Fibroblast of lung (primary cell): ENCODE data around the gene TVP23A. TPM values are rescaled to one million over a fixed set of nuclear protein-coding genes. Genes with fewer than 3 reads are reported as not detected.
A peak's percentile ranks its signal among the peaks of the same experiment; 100 is the strongest.

Experiments
- DNase-seq, 2 donors: peaks; one replicate each; pipeline versions ENCODE4 v3.0.0 to v3.0.0-alpha.2; 2010; ENCODE audit warnings: low read depth in 2 of 2
- H2AFZ ChIP-seq: 2 replicates; pipeline ENCODE4 v1.5.1; 2012; ENCODE audit warnings: low read length, control low read depth, inconsistent platforms
- H3K27ac ChIP-seq: 2 replicates; pipeline ENCODE4 v1.5.1; 2011; ENCODE audit warnings: low read length, control low read depth; ENCODE audit not compliant: insufficient read depth
- H3K27me3 ChIP-seq: 2 replicates; pipeline ENCODE4 v1.5.1; 2011; ENCODE audit warnings: mild to moderate bottlenecking, low read length; ENCODE audit not compliant: control insufficient read depth, insufficient read depth
- H3K36me3 ChIP-seq: 2 replicates; pipeline ENCODE4 v1.5.1; 2011; ENCODE audit warnings: low read length; ENCODE audit not compliant: control insufficient read depth, insufficient read depth
- H3K4me1 ChIP-seq: 2 replicates; pipeline ENCODE4 v1.5.1; 2011; ENCODE audit warnings: low read length; ENCODE audit not compliant: control insufficient read depth, insufficient read depth; ENCODE audit errors: extremely low read depth
- H3K4me2 ChIP-seq: 2 replicates; pipeline ENCODE4 v1.5.1; 2011; ENCODE audit warnings: low read length, control low read depth; ENCODE audit not compliant: insufficient read depth; ENCODE audit errors: extremely low read depth
- H3K4me3 ChIP-seq, 4 experiments: fragments of 200-600 bp in 1 of 4; sonication (generic) in 1 of 4; replicated peaks in 1 of 4; 2 replicates each; pipeline ENCODE4 v1.5.1; 2011 to 2016; ENCODE audit warnings: low read length in 4 of 4, low read depth in 3 of 4, mild to moderate bottlenecking in 3 of 4, control low read depth in 2 of 4, inconsistent platforms in 1 of 4, mixed read lengths in 1 of 4; ENCODE audit not compliant: insufficient read depth in 1 of 4; ENCODE audit errors: control extremely low read depth in 1 of 4
- H3K79me2 ChIP-seq: 2 replicates; pipeline ENCODE4 v1.5.1; 2012; ENCODE audit warnings: mild to moderate bottlenecking, low read length, inconsistent platforms; ENCODE audit not compliant: control insufficient read depth, insufficient read depth
- H3K9ac ChIP-seq: 2 replicates; pipeline ENCODE4 v1.5.1; 2011; ENCODE audit warnings: mild to moderate bottlenecking, low read length, control low read depth; ENCODE audit not compliant: insufficient read depth
- H3K9me3 ChIP-seq: 2 replicates; pipeline ENCODE4 v1.5.1; 2012; ENCODE audit warnings: low read depth, low read length; ENCODE audit not compliant: control insufficient read depth, insufficient read depth
- H4K20me1 ChIP-seq: 2 replicates; pipeline ENCODE4 v1.5.1; 2011; ENCODE audit warnings: low read length; ENCODE audit not compliant: control insufficient read depth, insufficient read depth; ENCODE audit errors: extremely low read depth
- CTCF ChIP-seq, 2 donors: IDR thresholded peaks in 1 of 2; conservative IDR thresholded peaks in 1 of 2; 1 replicate in 1 of 2; 2 replicates in 1 of 2; pipeline ENCODE4 v1.5.1; 2011 to 2012; ENCODE audit warnings: low read length in 2 of 2, control low read depth in 1 of 2, inconsistent platforms in 1 of 2, low read depth in 1 of 2, mild to moderate bottlenecking in 1 of 2
- EZH2 ChIP-seq: IDR thresholded peaks from 2 replicates; pipeline ENCODE4 v1.5.1; 2012; ENCODE audit warnings: low read length, control low read depth, mild to moderate bottlenecking; ENCODE audit errors: missing control alignments
- polyA plus RNA-seq, 2 donors: library from polyadenylated mRNA; depleted of rRNA in 1 of 2; stranded (reverse) in 1 of 2; unstranded in 1 of 2; fragments of >200 nt; gene quantifications; 2 replicates each; pipeline ENCODE4 v1.2.1, GENCODE V29; 2011 to 2012; ENCODE audit warnings: missing spikeins in 1 of 2
- total RNA-seq: library from RNA; depleted of rRNA; stranded (reverse); fragments of >200 nt; gene quantifications from 2 replicates; pipeline ENCODE4 v1.2.1, GENCODE V29; 2014

TVP23A gene
- total and polyA plus RNA-seq, 2 donors (not counting 1 experiment from before 2014, with no cell fraction given) = under 0.01 TPM; not detected in 1

GRCh38 chr16:10865991-10866966 is 47.7 kb upstream of the TVP23A start:
- no peaks in the 10 kb centered on the region for H3K9me3 ChIP-seq
- no peaks in the 10 kb centered on the region for H3K36me3 ChIP-seq
- H3K79me2 ChIP-seq = no peaks in the 10 kb centered on the region
- TF ChIP-seq EZH2 (no peak), CTCF (conservative IDR thresholded peaks at IDR 0.05 in 1 of 2, IDR thresholded peaks at IDR 0.05 in 1 of 2; ENCODE audit: low read depth in 1 of 2, low read length in 2 of 2) (no peak)
- no peak overlapping the region for H2AFZ ChIP-seq
- H3K4me1 ChIP-seq = peaks cover 6% of the 10 kb centered on the region
- no peak overlapping the region for H3K9ac ChIP-seq
- no peaks in the 10 kb centered on the region for H4K20me1 ChIP-seq
- H3K4me3 ChIP-seq = no peak overlapping the region
- H3K4me2 ChIP-seq = no peak overlapping the region
- no peaks in the 10 kb centered on the region for H3K27me3 ChIP-seq
- no peak overlapping the region for H3K27ac ChIP-seq
- DNase-seq = peak in 1 of 2 donors; percentile 17

DNA sequence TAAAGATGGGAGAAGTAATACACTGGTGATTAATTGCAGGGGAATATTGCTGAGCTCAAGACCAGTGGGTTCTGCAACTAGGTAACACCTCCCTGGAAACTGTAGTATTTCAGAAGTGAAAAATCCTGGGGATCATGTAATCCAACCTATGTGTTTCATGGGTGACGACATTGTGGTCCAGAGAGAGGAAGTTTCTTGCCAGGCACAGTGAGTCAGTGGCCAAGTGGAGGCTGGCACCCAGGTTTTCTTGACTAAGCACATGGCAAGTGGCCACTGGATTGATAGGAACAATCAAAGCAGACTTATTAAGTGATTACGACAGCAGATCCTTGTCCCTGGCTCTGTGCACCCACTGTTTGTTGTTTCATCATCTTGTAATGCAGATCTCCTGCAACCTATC is 43.8 kb upstream of the TVP23A start:
- H3K4me1 ChIP-seq = no peaks in the 10 kb centered on the region
- TF ChIP-seq CTCF (conservative IDR thresholded peaks at IDR 0.05 in 1 of 2, IDR thresholded peaks at IDR 0.05 in 1 of 2; ENCODE audit: low read depth in 1 of 2, low read length in 2 of 2) (no peak), EZH2 (no peak)
- H2AFZ ChIP-seq = no peak overlapping the region
- no peak overlapping the region for H3K9ac ChIP-seq
- DNase-seq = peak; percentile 73 to 92
- no peaks in the 10 kb centered on the region for H3K27me3 ChIP-seq
- H3K36me3 ChIP-seq = no peaks in the 10 kb centered on the region
- H3K4me2 ChIP-seq = no peak overlapping the region
- H4K20me1 ChIP-seq = no peaks in the 10 kb centered on the region
- H3K79me2 ChIP-seq = no peaks in the 10 kb centered on the region
- H3K9me3 ChIP-seq = no peaks in the 10 kb centered on the region
- no peak overlapping the region for H3K27ac ChIP-seq
- H3K4me3 ChIP-seq = no peak overlapping the region

GRCh38 chr16:10859658-10860057 is 41.1 kb upstream of the TVP23A start:
- H3K4me1 ChIP-seq = no peaks in the 10 kb centered on the region
- H2AFZ ChIP-seq = no peak overlapping the region
- no peak for TF ChIP-seq EZH2
- TF ChIP-seq CTCF (conservative IDR thresholded peaks at IDR 0.05 in 1 of 2, IDR thresholded peaks at IDR 0.05 in 1 of 2; ENCODE audit: low read depth in 1 of 2, low read length in 2 of 2) = no peak
- no peak for DNase-seq
- no peaks in the 10 kb centered on the region for H3K79me2 ChIP-seq
- H3K9me3 ChIP-seq = no peaks in the 10 kb centered on the region
- H3K27ac ChIP-seq = no peak overlapping the region
- no peak overlapping the region for H3K9ac ChIP-seq
- H3K4me3 ChIP-seq = no peak overlapping the region
- H4K20me1 ChIP-seq = no peaks in the 10 kb centered on the region
- no peak overlapping the region for H3K4me2 ChIP-seq
- no peaks in the 10 kb centered on the region for H3K27me3 ChIP-seq
- H3K36me3 ChIP-seq = no peaks in the 10 kb centered on the region
